ENCODE results near the gene TLK1. TPM values are rescaled to one million over a fixed set of nuclear protein-coding genes. Genes with fewer than 3 reads are reported as not detected.

Gene TLK1
- total and polyA plus RNA-seq, 10 of the 15 experiments (the other 5 are each of a cell fraction or from before 2014, with no cell fraction given) = 25.1 to 126 (median 57.3) TPM

GRCh38 chr2:171141320-171141719 lies 19.4 kb downstream of the TLK1 start:
- in situ Hi-C loops (cut with MboI) (no loop called here), intact Hi-C loops (cut with micrococcal nuclease; ENCODE audit: unreplicated experiment) (no loop called here)
- ChIA-PET POLR2A (interaction anchor here (0.8 to 1.6 kb wide), 6 partner anchors 9 to 30 kb away, joined by 3 to 7 read pairs (median 4); no protein-coding TSS in a partner anchor), CTCF (interaction anchor here (0.7 to 1.6 kb wide), 9 partner anchors 8 to 275 kb away, joined by 3 to 11 read pairs (median 5); no protein-coding TSS in a partner anchor), RAD21 (ENCODE audit: unreplicated experiment) (interaction anchor here (0.8 to 2.8 kb wide), 7 partner anchors 13 to 185 kb away, joined by 3 to 13 read pairs (median 3); no protein-coding TSS in a partner anchor), SMC1A (ENCODE audit: uncharacterized antibody, unreplicated experiment) (interaction anchor here (0.6 to 1.9 kb wide), 12 partner anchors 9 to 179 kb away, joined by 3 to 21 read pairs (median 6); no protein-coding TSS in a partner anchor)
- no peak for FAIRE-seq
- H3K27me3 ChIP-seq (replicated peaks in 1 of 2; ENCODE audit: control insufficient read depth in 2 of 2, insufficient read depth in 2 of 2, low read length in 1 of 2) = no peaks in the 10 kb centered on the region
- no peak overlapping the region for H3K27ac ChIP-seq (ENCODE audit: control insufficient read depth, insufficient read depth)
- no TSS peak for BruUV-seq (replicated peaks)
- DNase-seq (ENCODE audit: low read depth, low spot score) = no peak
- H3K36me3 ChIP-seq (ENCODE audit: control insufficient read depth in 2 of 2, insufficient read depth in 2 of 2, low read length in 1 of 2) = peaks cover 2 to 3% of the 10 kb centered on the region in 2 experiments; a peak in 2 of 4 replicates
- no peak overlapping the region for H3K9ac ChIP-seq (ENCODE audit: control insufficient read depth, insufficient read depth, low read length)
- H3K4me2 ChIP-seq (ENCODE audit: control insufficient read depth, insufficient read depth) = peak overlapping the region; percentile 34; the same call in 1 of the 2 replicates
- no peaks in the 10 kb centered on the region; the same call in 1 of the 3 replicates for H3K9me3 ChIP-seq (replicated peaks; ENCODE audit: control insufficient read depth, insufficient read depth, low read length)
- peaks cover 98% of the 10 kb centered on the region for H3K79me2 ChIP-seq (ENCODE audit: control insufficient read depth, insufficient read depth, low read length)
- TF ChIP-seq CTCF (IDR thresholded peaks at IDR 0.05 in 2 of 3, conservative IDR thresholded peaks at IDR 0.05 in 1 of 3; ENCODE audit: control insufficient read depth in 2 of 3, extremely low read depth in 1 of 3, insufficient read depth in 1 of 3, low read depth in 3 of 3, low read length in 3 of 3) (peak in 1 of 3 experiments; percentile 14; a peak in 1 of 6 replicates), MTA2 (IDR thresholded peaks at IDR 0.05; ENCODE audit: low read depth) (no peak)
- H3K4me3 ChIP-seq = no peak overlapping the region
- no peak overlapping the region for H2AFZ ChIP-seq (ENCODE audit: control insufficient read depth, low read depth, low read length)
- peaks cover 29% of the 10 kb centered on the region; the same call in 1 of the 2 replicates for H3K4me1 ChIP-seq (ENCODE audit: control insufficient read depth, insufficient read depth, low read length)
- H4K20me1 ChIP-seq (ENCODE audit: control insufficient read depth, insufficient read depth) = peaks cover 15% of the 10 kb centered on the region
- WGBS (ENCODE audit: insufficient coverage, insufficient replicate concordance, low lambda C conversion rate, missing lambda C conversion rate) = 46% methylated on average over 1 of the region's 1 CpG
- ATAC-seq = peak; percentile 61

DNA sequence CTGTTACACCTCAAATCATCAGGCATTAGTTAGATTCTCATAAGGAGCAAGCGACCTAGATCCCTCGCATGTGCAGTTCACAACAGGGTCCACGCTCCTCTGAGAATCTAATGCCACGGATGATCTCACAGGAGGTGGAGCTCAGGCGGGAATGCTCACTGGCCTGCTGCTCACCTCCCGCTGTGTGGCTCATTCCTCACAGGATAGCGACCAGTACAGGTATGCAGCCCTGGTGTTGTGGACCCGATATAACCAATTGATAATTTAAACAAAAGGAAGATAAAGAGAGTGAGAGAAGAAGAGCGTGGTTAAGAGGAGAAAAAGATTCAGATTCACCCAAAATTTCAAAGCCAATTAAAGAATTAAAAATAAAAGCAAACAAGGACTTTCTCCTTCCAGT lies 20.8 kb downstream of the TLK1 start:
- ChIA-PET POLR2A (no interaction called here), SMC1A (ENCODE audit: uncharacterized antibody, unreplicated experiment) (interaction anchor here (5.6 kb wide), 1 partner anchor 17 kb away, joined by 69 read pairs; no protein-coding TSS in a partner anchor), RAD21 (ENCODE audit: unreplicated experiment) (interaction anchor here (2.8 kb wide), 1 partner anchor 15 kb away, joined by 13 read pairs; no protein-coding TSS in a partner anchor), CTCF (interaction anchor here (1.4 kb wide), 1 partner anchor 13 kb away, joined by 3 read pairs; no protein-coding TSS in a partner anchor)
- DNase-seq (ENCODE audit: low read depth, low spot score) = no peak
- FAIRE-seq = no peak
- no peaks in the 10 kb centered on the region for H3K27me3 ChIP-seq (replicated peaks in 1 of 2; ENCODE audit: control insufficient read depth in 2 of 2, insufficient read depth in 2 of 2, low read length in 1 of 2)
- H3K9ac ChIP-seq (ENCODE audit: control insufficient read depth, insufficient read depth, low read length) = no peak overlapping the region
- H3K4me2 ChIP-seq (ENCODE audit: control insufficient read depth, insufficient read depth) = no peak overlapping the region
- in situ Hi-C loops (cut with MboI) (no loop called here), intact Hi-C loops (cut with micrococcal nuclease; ENCODE audit: unreplicated experiment) (no loop called here)
- H3K36me3 ChIP-seq (ENCODE audit: control insufficient read depth in 2 of 2, insufficient read depth in 2 of 2, low read length in 1 of 2) = peaks cover 2 to 3% of the 10 kb centered on the region in 2 experiments; a peak in 2 of 4 replicates
- peaks cover 98% of the 10 kb centered on the region for H3K79me2 ChIP-seq (ENCODE audit: control insufficient read depth, insufficient read depth, low read length)
- 97% methylated on average over 9 of the region's 9 CpGs for WGBS (ENCODE audit: insufficient coverage, insufficient replicate concordance, low lambda C conversion rate, missing lambda C conversion rate)
- no peak overlapping the region for H3K27ac ChIP-seq (ENCODE audit: control insufficient read depth, insufficient read depth)
- no TSS peak for BruUV-seq (replicated peaks)
- H3K4me1 ChIP-seq (ENCODE audit: control insufficient read depth, insufficient read depth, low read length) = peaks cover 36% of the 10 kb centered on the region
- no peak overlapping the region for H2AFZ ChIP-seq (ENCODE audit: control insufficient read depth, low read depth, low read length)
- H3K4me3 ChIP-seq = no peak overlapping the region
- H4K20me1 ChIP-seq (ENCODE audit: control insufficient read depth, insufficient read depth) = peaks cover 15% of the 10 kb centered on the region
- H3K9me3 ChIP-seq (replicated peaks; ENCODE audit: control insufficient read depth, insufficient read depth, low read length) = no peaks in the 10 kb centered on the region; the same call in 1 of the 3 replicates
- ATAC-seq = no peak
- TF ChIP-seq, protein P1, sequence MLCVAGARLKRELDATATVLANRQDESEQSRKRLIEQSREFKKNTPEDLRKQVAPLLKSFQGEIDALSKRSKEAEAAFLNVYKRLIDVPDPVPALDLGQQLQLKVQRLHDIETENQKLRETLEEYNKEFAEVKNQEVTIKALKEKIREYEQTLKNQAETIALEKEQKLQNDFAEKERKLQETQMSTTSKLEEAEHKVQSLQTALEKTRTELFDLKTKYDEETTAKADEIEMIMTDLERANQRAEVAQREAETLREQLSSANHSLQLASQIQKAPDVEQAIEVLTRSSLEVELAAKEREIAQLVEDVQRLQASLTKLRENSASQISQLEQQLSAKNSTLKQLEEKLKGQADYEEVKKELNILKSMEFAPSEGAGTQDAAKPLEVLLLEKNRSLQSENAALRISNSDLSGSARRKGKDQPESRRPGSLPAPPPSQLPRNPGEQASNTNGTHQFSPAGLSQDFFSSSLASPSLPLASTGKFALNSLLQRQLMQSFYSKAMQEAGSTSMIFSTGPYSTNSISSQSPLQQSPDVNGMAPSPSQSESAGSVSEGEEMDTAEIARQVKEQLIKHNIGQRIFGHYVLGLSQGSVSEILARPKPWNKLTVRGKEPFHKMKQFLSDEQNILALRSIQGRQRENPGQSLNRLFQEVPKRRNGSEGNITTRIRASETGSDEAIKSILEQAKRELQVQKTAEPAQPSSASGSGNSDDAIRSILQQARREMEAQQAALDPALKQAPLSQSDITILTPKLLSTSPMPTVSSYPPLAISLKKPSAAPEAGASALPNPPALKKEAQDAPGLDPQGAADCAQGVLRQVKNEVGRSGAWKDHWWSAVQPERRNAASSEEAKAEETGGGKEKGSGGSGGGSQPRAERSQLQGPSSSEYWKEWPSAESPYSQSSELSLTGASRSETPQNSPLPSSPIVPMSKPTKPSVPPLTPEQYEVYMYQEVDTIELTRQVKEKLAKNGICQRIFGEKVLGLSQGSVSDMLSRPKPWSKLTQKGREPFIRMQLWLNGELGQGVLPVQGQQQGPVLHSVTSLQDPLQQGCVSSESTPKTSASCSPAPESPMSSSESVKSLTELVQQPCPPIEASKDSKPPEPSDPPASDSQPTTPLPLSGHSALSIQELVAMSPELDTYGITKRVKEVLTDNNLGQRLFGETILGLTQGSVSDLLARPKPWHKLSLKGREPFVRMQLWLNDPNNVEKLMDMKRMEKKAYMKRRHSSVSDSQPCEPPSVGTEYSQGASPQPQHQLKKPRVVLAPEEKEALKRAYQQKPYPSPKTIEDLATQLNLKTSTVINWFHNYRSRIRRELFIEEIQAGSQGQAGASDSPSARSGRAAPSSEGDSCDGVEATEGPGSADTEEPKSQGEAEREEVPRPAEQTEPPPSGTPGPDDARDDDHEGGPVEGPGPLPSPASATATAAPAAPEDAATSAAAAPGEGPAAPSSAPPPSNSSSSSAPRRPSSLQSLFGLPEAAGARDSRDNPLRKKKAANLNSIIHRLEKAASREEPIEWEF (IDR thresholded peaks at IDR 0.05; ENCODE audit: insufficient replicate concordance, low read depth, low read length) = no peak
- TF ChIP-seq USF2 (IDR thresholded peaks at IDR 0.05; ENCODE audit: borderline replicate concordance, low read depth, low read length) = no peak
- no peak for TF ChIP-seq HDAC6 (IDR thresholded peaks at IDR 0.05; ENCODE audit: unreplicated experiment)
- TF ChIP-seq TARDBP (IDR thresholded peaks at IDR 0.05; ENCODE audit: borderline replicate concordance) = no peak
